Dermis blood vessel endothelial cell (primary cell): Measurements from ENCODE around the gene ATP2B1. TPM values are rescaled to one million over a fixed set of nuclear protein-coding genes. Genes with fewer than 3 reads are reported as not detected.

Source experiments
- DNase-seq: peaks from one replicate; pipeline ENCODE4 v3.0.0; 2010
- total RNA-seq: library from RNA; depleted of rRNA; stranded (reverse); fragments of >200 nt; gene quantifications from 2 replicates; pipeline ENCODE4 v1.2.3, GENCODE V29; 2014

Gene ATP2B1
- total RNA-seq, 1 donor from 2014 or later, result 51.6 TPM

DNA sequence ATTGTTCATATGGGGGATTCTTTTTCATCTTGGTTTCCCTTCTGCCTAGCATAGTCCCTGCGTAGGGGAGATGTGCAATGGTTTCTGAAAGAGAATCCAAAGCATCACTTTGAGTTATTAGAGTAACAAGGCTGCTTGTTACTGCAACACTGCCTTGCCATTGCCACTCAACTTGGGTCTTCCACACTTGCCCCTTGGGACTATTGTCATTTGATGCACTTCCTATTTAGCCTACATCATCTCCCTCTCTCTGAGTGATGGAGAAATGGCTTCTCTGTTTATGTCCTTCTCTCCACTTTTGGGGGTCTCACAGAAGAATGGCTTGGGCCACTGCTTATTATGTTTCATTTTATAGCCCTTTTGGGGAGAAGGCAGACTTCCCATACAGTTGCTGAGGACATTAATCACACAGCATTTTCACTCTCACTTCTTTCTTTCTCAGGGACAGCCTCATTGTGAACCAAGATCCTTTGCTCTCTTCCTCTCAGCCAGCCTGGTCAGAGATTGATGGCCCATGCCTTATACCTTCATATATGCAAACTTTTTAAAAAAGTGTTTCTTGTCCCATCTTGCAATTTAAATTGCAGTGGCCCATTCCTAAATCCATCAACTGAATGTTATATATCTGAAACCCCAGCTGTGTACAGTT is 131.9 kb downstream of the ATP2B1 start:
- DNase-seq, result no peak

DNA sequence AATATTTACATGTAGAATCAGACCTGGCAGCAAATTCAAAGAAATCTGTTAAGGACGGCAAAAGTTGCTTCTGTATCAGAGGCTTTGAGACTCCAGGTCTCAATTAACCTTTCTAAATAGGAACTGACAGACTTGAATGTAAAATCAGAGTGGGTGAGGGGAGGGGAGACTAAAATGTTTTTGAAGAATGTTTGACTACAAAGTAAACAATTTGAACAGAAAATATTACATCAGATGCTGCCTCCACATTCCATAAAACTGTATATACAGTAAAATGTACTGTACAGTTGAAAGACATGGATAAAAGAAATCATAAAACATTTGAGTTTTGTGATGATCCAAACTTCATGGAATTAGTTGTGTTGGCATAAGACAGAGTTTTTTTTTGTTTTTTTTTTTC is 133.3 kb downstream of the ATP2B1 start:
- DNase-seq, result no peak

DNA sequence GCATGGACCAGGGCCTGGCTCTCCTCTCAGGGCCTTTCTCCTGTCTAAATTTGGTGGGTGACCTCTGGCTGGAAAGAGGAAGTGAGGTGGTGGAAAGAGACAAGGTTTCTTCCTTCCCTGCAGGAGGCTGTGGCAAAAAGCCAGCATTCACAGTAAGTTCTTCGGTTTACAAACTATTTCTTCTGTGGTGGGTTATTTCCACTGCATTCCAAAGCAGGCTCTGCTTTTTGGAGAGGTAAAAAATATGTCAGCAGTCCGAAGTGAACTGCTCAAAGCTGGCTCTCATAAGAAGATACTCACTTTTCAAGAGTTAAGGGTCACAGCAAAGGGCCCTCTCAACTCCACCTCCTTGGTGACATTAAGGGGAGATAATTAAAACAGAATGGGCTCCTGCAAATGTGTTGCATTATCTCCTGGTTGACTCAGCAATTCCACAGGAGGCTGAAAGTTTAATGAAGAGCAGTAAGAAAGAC is 133.9 kb downstream of the ATP2B1 start:
- DNase-seq, result peak; percentile 80

DNA sequence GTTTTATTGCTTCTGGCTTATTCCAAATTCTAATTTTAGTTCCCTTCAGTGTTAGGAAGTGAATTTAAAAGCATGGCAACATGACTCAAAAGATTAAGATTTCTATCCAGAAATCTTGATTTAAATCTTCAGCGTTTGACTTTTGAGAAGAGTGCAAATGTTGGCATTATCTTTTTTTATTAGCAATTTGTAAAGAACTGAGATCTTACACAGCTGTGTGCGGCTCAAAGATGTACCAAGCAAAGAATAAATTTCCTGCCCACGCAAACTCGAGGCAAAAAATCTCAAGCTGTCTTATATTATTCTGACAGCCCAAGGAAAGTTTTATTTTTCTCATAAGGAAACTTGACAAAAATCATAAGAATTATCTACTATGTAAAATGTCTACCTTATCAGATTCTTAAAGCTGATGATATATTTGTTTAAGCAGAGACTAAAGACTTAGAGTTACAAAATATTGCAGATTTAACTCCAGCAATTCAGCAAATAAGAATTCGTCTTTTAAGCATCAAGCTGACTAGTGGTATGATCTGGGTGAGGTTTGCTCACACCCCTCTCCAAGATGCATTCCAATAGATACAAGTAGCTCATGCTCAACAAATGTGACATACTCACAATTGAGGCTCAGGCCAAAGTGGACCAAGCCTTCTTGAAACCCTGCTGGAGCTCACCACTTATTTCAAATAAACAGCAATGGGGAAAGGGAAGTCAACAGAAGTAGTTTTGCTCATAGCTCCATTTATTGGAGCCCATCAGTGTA is 135.4 kb downstream of the ATP2B1 start:
- DNase-seq, result no peak

DNA sequence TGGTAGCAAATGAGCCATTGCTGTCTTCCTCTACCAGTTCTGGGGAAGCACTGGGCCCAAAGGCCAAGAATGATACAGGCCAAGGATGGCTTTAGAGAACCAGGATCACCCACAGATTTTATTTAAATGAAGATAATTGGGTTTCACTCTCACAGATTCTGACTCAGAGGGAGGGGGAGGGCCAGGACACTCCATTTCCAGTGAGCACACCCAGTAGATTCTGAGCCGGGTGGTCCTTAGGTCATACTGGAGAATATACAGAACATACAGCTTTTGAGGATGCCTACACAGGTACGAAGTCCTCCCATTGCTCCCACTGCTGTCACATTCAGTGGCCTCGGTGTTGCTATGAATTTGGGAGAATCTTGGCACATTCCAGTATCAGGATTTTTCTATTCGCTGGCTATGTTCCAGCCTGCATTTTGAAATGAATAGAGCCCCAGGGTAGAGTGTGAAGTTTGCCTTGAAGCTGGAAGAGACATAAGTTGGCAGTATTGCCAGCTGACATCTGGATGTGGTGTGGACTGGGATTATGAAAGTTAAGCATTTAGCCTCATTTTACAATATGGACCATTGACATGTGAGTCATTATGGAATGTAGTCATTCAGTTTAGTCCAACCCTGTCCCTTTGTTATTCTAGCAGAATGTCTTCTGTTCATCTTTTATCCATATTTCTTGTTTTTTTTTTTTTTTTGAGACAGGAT is 137.0 kb downstream of the ATP2B1 start:
- no peak for DNase-seq

DNA sequence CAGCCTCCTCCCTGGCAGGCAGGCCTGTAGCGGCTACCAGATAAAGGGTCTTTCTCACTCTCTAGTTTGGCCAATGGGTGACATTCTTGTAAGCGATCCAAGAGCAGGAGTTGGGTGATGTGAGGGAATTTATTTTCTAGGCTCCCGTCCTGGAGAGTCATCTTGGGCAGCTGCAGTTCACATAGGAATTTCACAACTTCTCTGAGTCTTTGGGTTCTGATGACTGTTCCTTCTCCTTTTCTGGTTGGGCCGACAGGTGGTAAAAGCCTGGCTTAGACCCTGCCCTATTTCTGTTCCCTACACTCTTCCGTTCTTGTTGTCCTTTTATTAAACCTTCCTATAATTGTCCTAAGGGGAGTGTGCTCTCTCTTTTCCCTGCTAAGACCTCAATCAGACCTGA is 140.2 kb downstream of the ATP2B1 start:
- DNase-seq, result no peak

DNA sequence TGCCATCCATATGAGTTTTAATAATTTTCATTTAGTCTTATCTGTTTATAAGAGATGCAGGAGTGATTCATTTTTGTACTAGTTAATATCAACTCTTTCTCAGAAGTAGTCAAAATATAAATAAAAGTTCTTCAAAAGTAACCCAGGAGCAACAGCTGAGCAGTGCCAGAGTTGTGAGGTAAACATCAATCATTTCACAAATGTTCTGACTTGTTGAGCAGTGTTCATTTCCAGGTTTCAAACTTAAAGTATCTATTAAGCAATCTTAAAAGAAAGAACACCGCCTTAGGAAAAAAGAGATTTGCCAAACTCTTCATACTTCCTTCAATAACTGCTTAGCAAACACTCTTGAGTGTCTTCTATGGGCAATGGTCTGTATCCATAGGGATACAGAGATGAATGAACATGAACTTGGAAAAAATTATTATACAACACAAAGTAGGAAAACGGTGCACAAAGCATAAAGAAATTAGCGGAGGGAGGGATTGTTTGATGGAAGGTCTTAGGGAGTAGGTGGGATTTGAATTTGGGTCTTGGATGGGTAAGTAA is 140.9 kb downstream of the ATP2B1 start:
- no peak for DNase-seq

DNA sequence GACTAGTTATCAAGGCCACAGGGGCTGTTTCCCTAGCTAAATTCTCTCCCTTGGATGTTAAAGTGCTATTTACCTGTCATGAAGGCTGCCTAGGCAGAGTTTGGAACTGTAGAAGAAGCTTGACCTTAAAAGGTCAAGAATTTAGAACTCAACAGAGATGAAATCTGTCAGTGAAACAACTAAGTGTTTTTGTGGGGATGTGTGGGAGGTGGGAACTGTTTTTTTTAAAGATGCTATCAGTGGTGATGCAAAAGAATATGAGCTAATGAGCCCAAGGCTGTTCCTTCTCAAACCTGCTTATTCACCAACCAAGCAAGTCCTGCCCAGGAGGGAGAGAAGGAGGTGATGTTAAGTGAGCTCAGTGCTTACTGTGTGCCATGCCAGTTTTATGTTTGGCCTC is 142.0 kb downstream of the ATP2B1 start:
- DNase-seq, result no peak

DNA sequence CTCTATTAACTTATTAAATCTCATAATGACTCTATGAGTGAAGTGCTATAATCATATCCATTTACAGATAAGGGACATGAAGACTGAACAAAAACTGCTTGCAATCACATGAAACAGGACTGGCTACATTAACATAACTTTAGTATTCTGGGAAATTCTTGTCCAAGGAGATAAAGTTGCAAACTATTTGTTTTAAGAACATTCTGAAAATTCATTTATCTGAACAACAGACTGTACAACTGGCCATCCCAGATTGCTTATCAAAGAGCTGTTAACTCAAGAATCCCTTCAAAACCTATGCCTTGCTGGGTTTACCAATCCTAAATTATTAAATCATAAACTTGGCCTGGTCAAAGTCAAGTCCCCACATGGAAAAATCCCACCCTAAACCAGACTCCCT is 143.6 kb downstream of the ATP2B1 start:
- DNase-seq, result no peak

DNA sequence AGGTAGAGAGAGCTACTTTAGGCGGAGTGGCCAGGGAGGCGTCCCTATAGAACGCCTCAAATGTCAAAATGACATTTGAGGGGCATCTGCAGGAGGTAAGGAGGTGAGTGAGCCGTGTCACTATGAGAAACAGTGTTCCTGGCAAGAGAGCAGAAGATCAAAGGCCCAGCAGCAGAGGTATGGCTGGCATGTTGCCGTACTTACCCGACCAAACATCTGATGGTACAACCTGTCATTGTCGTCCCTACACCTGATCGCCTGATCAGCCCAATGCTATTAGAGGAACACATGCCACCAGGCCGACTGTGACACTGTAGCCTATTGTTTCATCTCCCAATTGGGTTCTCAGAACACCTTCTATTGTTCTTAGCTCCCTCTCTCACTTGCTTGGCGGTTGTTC is 148.9 kb downstream of the ATP2B1 start:
- DNase-seq, result no peak

DNA sequence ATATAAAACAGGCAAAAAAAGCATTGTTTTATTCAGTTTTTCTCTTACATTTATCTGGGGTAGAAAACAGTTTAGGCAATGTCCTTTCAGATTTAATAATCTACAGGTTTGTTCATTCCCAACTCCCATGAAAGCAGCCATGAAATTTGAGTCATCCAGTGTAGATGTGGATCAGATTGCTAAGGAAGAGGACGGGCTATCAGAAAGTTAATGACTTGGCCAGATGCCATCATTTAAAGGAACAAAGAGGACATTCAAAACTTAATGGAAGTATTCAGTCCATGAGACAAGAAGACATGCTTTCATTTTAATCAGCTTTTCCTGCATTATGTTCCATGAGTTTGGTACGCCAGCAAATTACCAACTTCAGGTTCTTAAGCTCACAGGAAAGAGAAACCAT is 151.7 kb downstream of the ATP2B1 start:
- DNase-seq, result peak; percentile 81

DNA sequence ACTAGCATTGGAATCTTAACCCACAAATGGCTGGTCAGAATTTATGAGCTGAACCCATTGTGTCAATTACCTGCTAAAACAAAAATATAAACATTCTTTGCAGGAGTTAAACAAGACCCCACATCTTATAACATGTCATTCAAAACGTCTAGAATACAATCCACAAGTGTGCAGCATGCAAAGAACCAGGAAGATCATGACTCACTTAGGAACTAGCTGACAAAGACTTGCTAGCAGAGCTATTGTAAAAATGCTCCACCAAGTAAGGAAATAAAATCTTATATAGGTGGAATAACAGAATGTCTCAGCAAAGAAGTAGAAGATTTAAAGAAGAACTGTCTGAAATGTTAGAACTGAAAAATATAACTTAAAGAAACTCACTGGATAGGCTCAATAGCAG is 156.3 kb downstream of the ATP2B1 start:
- DNase-seq, result peak; percentile 52

DNA sequence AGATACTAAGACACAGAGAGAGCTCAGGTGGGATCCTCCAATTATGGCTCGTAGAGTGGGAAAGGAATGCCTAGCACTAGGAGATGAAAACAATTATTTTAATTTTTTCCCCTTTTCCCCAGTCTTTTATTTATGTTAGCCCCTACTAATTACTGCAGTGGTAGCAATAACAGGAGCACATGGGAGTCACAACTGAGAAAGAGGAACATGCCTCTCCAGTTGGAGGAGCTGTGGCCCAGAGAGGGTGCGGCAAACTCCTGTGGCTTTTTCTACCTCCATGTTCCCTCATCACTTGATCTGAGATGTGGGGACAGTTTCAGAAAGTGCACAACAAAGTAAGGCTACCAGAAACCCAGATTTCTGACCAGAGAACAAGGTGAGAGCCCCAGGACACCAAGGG is 156.9 kb downstream of the ATP2B1 start:
- DNase-seq, result no peak

DNA sequence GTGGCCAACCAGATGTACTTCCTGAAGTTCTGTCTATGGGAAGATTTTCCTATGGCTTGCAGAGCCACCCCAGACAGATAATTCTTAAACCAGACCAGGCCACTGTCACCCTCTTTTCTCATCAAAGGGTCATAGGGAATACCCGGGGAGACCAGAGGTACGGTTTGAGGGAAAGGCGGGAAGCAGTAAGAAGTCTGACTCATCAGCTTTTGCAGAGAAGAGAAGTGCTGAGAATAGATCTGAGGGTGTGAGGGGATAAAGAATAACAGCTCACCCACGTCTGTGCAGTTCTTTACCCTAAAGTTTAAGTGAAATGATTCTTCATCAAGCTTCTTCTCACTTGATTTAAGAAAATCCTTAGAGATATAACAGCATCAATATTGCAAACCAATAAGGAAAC is 161.5 kb downstream of the ATP2B1 start:
- DNase-seq, result no peak

DNA sequence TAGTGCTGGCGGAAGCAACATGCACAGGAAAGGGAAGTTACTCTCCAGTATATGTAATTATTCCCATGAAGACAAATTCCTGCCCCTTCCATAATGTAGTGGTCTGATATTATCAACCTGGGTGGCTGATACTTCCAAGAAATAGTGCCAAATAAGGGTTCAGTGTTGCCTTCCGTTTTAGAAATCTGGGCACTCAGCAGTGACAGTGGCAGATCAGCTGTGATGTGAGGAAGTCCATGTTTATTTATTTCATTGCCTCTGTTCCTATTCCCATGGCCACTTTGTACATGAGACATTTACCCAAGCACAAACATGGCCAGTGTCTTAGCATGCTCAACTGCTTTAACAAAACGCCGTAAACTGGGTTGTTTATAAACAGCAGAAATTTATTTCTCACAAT is 162.5 kb downstream of the ATP2B1 start:
- no peak for DNase-seq

DNA sequence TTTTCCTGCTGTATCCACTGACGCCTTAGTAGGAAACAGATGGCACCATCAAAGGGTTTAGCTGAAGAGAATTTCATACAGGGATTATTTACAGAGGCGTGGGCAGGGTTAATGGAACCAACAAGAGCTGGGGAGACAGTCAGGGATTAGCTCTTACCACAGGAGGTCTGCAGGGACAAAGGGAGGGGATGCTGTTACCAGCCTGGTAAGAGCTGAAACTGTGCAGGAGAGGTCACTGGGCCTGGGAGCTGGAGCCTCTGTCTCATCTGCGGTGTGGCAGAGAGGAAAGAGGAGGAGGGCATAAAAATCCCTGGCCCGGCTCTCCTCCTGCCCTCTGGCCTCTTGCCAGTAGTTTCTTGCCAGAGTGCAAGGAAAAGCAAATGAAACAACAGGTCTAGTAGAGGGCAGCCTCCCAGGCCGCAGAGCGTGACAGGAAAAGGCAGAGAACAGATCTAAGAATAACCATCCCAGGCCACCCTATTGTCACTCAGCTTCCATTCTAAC is 163.9 kb downstream of the ATP2B1 start:
- DNase-seq, result peak; percentile 74

DNA sequence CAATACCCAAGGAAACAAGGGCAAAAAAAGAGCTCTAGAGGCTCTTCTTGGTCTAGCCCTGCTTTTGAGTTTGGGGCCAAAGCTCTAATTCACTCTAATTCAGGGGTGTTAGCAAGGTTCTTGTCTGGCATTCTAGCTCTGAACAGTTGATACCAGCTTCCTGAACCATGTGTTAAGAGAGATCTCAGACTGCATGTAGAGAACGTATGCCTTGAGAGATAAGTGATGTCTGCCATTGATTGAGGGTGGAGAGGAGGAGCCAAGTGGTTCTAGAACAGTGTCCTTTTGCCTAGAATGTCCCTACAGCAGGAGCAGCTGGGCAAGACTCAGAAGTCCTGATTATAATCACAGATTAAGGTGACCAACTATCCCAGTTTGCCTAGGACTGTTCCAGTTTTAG is 164.6 kb downstream of the ATP2B1 start:
- DNase-seq, result no peak

DNA sequence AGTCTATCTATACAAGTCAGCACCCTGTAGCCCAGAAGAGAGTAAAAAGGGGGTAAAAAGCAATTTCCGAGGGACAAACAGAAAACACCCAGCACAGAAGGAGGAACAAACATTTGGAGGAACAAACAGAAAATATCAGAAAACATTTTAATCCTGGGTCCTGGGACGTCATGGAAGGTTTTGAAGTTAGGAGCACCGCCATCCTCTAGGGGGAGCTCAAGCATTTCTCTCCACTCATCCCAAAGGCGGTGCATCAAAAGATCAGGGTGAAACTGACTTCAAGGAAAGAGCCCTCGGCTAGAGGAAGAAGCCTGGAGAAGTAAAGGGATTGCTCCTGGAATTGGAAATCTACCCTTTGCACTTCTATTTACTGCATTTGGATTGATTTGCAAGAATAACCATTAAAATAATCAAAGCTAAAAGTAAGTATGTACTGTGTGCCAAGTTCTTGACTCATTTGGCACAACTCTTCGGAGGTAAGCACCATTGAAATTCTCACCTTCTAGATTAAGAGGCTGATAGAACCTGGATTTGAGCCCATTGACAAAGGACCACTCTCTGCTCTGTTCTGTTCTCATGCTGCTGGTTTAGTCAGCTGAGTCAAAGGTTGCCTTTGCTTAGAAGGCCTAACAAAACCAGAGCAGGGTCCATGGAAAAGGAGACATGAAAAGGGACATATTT is 165.6 kb downstream of the ATP2B1 start:
- DNase-seq, result peak; percentile 92

DNA sequence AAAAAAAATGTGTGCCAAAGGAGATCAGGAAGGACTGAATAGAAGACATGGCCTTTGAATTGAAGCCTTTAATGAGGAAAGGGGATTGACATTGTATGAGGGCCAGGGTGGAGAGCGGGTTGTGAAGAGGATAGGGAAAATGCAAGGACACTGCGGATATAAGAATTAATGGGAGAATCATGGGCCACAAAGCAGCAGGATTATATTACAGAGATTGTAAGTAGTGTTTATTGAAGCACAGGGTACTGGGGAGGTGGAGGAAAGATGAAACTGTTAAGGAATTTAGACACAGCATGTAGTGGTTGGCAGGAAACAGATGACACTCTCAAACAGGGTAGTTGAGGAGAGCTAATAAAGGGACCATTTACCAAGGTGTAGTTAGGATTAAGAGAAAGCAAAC is 166.4 kb downstream of the ATP2B1 start:
- DNase-seq, result no peak

DNA sequence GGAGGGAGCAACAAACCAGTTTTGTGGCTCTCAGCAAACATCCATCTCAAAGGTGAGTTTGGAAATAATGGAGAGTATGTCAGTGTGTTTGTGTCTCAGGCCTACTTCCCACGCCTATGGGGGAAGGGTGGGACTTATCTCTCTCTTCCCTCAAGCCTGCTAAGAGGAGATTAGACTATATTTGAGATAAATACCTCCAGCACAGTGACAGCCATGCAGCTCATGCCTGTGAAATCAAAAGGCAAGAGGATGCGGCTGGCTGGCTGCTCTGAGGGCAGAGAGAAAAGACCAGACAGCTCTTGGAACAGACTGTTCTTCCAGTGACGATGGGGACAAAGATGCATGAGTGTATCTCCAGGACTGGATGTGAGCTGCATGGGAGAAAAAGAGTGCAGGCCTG is 168.1 kb downstream of the ATP2B1 start:
- no peak for DNase-seq

DNA sequence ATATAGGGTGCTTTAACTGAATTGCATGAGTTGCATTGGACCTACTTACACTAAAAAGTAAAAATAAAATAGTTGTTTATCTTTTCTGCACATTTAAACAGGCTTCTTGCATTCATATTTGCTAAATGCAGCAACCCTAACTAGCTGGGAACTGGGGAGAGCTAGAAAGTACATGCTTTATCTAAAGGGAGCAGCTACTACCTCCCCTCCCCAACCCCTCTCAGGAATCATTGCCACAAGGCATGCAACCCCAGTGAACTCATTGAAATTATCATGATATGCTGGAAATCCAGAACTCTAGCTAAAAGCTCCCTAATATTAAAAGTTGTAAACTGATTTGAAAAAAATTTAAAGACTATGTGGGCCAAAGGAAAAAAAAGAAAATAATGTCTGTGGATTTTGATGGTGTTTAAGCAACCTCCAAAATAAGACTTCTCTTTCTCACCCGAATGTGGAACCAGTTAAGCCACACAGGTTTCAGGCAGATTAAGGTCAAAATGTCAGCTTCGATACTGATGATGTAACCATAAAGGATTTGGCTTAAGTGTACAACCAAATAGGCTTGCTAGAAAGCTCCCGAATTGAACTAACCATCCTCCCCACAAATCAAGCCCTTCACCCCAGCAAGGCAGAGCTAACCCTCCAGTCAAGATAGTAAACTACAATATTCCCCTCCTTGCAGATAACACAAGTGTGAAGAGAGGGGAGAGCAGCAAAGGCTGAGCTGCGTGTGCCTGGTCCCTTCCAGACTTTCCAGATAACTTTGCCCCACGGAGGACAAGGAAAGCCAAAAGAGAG is 169.0 kb downstream of the ATP2B1 start:
- DNase-seq, result no peak

DNA sequence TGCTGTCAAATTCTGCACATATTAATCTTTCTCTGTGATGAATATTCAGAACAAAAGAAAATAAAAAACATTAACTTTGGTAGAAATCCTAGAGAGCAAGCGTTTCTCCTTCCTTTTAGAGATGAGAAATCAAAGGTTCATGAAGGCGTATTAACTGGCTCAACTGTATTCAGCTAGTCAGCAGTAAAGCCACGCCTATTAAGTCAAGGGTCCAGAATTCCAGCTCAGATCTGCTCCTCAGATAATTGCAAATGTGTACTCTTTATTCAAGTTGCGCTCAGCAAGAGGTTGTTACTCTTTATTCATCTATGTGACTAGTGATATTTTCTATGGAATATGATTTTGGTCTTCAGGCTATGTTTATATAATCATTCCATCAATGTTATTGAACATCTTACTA is 169.7 kb downstream of the ATP2B1 start:
- DNase-seq, result no peak
